ENCODE data around the gene LIM2.

GRCh38 chr19:51389143-51389542 is 1.4 kb upstream of the LIM2 start:
- TF ChIP-seq ZNF121 (CRISPR knock-in tag; IDR thresholded peaks at IDR 0.05) (no peak), AFF4 (CRISPR knock-in tag; IDR thresholded peaks at IDR 0.05; ENCODE audit: borderline replicate concordance) (no peak), HMGXB4 (CRISPR knock-in tag; IDR thresholded peaks at IDR 0.05) (no peak)
- TF ChIP-seq, protein P1, sequence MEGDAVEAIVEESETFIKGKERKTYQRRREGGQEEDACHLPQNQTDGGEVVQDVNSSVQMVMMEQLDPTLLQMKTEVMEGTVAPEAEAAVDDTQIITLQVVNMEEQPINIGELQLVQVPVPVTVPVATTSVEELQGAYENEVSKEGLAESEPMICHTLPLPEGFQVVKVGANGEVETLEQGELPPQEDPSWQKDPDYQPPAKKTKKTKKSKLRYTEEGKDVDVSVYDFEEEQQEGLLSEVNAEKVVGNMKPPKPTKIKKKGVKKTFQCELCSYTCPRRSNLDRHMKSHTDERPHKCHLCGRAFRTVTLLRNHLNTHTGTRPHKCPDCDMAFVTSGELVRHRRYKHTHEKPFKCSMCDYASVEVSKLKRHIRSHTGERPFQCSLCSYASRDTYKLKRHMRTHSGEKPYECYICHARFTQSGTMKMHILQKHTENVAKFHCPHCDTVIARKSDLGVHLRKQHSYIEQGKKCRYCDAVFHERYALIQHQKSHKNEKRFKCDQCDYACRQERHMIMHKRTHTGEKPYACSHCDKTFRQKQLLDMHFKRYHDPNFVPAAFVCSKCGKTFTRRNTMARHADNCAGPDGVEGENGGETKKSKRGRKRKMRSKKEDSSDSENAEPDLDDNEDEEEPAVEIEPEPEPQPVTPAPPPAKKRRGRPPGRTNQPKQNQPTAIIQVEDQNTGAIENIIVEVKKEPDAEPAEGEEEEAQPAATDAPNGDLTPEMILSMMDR (IDR thresholded peaks at IDR 0.05), result no peak

Data from WTC11 (cell line).